Daoy (cell line): ENCODE data around the gene MYOM1. TPM values are rescaled to one million over a fixed set of nuclear protein-coding genes. Genes with fewer than 3 reads are reported as not detected.

Source experiments
- DNase-seq: peaks from one replicate; pipeline ENCODE4 v3.0.0-alpha.2; 2015; ENCODE audit warnings: low read depth
- total RNA-seq: library from RNA; depleted of rRNA; stranded (reverse); fragments of >200 nt; shearing (Covaris generic); gene quantifications from 2 replicates; pipeline ENCODE4 v1.2.3, GENCODE V29; 2014

Gene MYOM1
- total RNA-seq, 1 experiment from 2014 or later = not detected

- DNase-seq = no peak
Measured at GRCh38 chr18:3118195-3119010, 101.4 kb downstream of the MYOM1 start.

GRCh38 chr18:3117493-3118192 is 102.1 kb downstream of the MYOM1 start:
- no peak for DNase-seq

GRCh38 chr18:3115447-3116030 is 104.2 kb downstream of the MYOM1 start:
- no peak for DNase-seq

GRCh38 chr18:3114451-3114850 is 105.3 kb downstream of the MYOM1 start:
- no peak for DNase-seq

GRCh38 chr18:3114026-3114425 is 105.7 kb downstream of the MYOM1 start:
- no peak for DNase-seq

GRCh38 chr18:3111523-3112240 is 108.1 kb downstream of the MYOM1 start:
- DNase-seq = no peak

GRCh38 chr18:3110034-3110752 is 109.6 kb downstream of the MYOM1 start:
- DNase-seq = no peak

- no peak for DNase-seq
Measured at GRCh38 chr18:3107740-3108151, 112.0 kb downstream of the MYOM1 start.

GRCh38 chr18:3104190-3105054 is 115.3 kb downstream of the MYOM1 start:
- DNase-seq = no peak

- DNase-seq = no peak
Measured at GRCh38 chr18:3103576-3103975, 116.2 kb downstream of the MYOM1 start.

GRCh38 chr18:3102983-3103382 is 116.8 kb downstream of the MYOM1 start:
- no peak for DNase-seq

GRCh38 chr18:3100498-3101132 is 119.2 kb downstream of the MYOM1 start:
- no peak for DNase-seq

GRCh38 chr18:3099327-3099726 is 120.4 kb downstream of the MYOM1 start:
- DNase-seq = no peak

- no peak for DNase-seq
Measured at GRCh38 chr18:3097082-3097481, 122.7 kb downstream of the MYOM1 start.

GRCh38 chr18:3095921-3096320 is 123.8 kb downstream of the MYOM1 start:
- no peak for DNase-seq

- no peak for DNase-seq
Measured at GRCh38 chr18:3094338-3094684, 125.5 kb downstream of the MYOM1 start.

GRCh38 chr18:3093624-3094337 is 126.0 kb downstream of the MYOM1 start:
- DNase-seq = no peak

GRCh38 chr18:3092727-3093126 is 127.0 kb downstream of the MYOM1 start:
- DNase-seq = no peak

GRCh38 chr18:3089579-3089978 is 130.2 kb downstream of the MYOM1 start:
- DNase-seq = no peak
